GM12878 (cell line): ENCODE measurements around the gene LATS2. TPM values are rescaled to one million over a fixed set of nuclear protein-coding genes. Genes with fewer than 3 reads are reported as not detected.

Experiments
- ATAC-seq: fragments of 200-7000 bp; cut with Tn5 transposase; 3 replicates; pipeline ENCODE4 v1.9.1; 2020; ENCODE audit warnings: mild to moderate bottlenecking, moderate library complexity
- BruUV-seq: library from RNA; stranded (reverse); fragments of 400-500 nt; replicated peaks from 2 replicates; lab custom pipeline; 2021; lab: Mats Ljungman, UMichigan
- CTCF ChIA-PET: fragments of 300-600 bp; sonication (Branson Sonifier 250); formaldehyde crosslinking; extraction: SDS; loops from one replicate; lab custom pipeline; 2021; ENCODE audit warnings: inconsistent platforms; lab: Yijun Ruan, JAX
- POLR2A ChIA-PET: fragments of 350-600 bp; formaldehyde crosslinking; extraction: SDS; loops from one replicate; lab custom pipeline; 2021; ENCODE audit warnings: inconsistent platforms; lab: Charles Lee
- RAD21 ChIA-PET: fragments of 300-600 bp; sonication (Branson Sonifier 250); formaldehyde crosslinking; loops from one replicate; lab custom pipeline; 2023; ENCODE audit warnings: antibody characterized with exemption; ENCODE audit not compliant: unreplicated experiment; lab: Charles Lee
- SMC1A ChIA-PET: fragments of 300-600 bp; sonication (Branson Sonifier 250); formaldehyde crosslinking; loops from one replicate; lab custom pipeline; 2023; ENCODE audit not compliant: unreplicated experiment, uncharacterized antibody; lab: Charles Lee
- DNase-seq: peaks from one replicate; pipeline ENCODE4 v3.0.0-alpha.2; 2011; ENCODE audit warnings: low read depth, low spot score
- FAIRE-seq: peaks from 3 replicates; lab custom pipeline; 2011; peaks lifted over from hg19 to GRCh38; lab: Jason Lieb, UNC
- H2AFZ ChIP-seq: 2 replicates; pipeline ENCODE4 v1.6.0; 2011; ENCODE audit warnings: low read depth, low read length, control low read depth; ENCODE audit not compliant: control insufficient read depth
- H3K27ac ChIP-seq: 2 replicates; pipeline ENCODE4 v1.5.1; 2011; ENCODE audit warnings: control low read depth; ENCODE audit not compliant: control insufficient read depth, insufficient read depth
- H3K27me3 ChIP-seq, 2 experiments: replicated peaks in 1 of 2; 2 replicates each; pipeline versions ENCODE4 v1.6.0 to v1.6.1; 2011; ENCODE audit warnings: low read length in 1 of 2; ENCODE audit not compliant: control insufficient read depth in 2 of 2, insufficient read depth in 2 of 2
- H3K36me3 ChIP-seq, 2 experiments: 2 replicates each; pipeline ENCODE4 v1.5.1; 2011; ENCODE audit warnings: low read length in 1 of 2; ENCODE audit not compliant: control insufficient read depth in 2 of 2, insufficient read depth in 2 of 2
- H3K4me1 ChIP-seq: 2 replicates; pipeline ENCODE4 v1.6.1; 2011; ENCODE audit warnings: mild to moderate bottlenecking, low read length, moderate library complexity, mixed read lengths; ENCODE audit not compliant: control insufficient read depth, insufficient read depth
- H3K4me2 ChIP-seq: 2 replicates; pipeline ENCODE4 v1.6.0; 2011; ENCODE audit warnings: control low read depth; ENCODE audit not compliant: control insufficient read depth, insufficient read depth
- H3K4me3 ChIP-seq: fragments of 200-600 bp; sonication (generic); 2 replicates; pipeline ENCODE4 v1.5.1; 2016
- H3K79me2 ChIP-seq: 2 replicates; pipeline ENCODE4 v1.6.0; 2011; ENCODE audit warnings: low read length; ENCODE audit not compliant: control insufficient read depth, insufficient read depth
- H3K9ac ChIP-seq: 2 replicates; pipeline ENCODE4 v1.8.0; 2011; ENCODE audit warnings: low read length, control low read depth, mixed read lengths; ENCODE audit not compliant: control insufficient read depth, insufficient read depth
- H3K9me3 ChIP-seq: replicated peaks from 3 replicates; pipeline ENCODE4 v1.5.1; 2011; ENCODE audit warnings: mild to moderate bottlenecking, low read length; ENCODE audit not compliant: control insufficient read depth, insufficient read depth
- H4K20me1 ChIP-seq: 2 replicates; pipeline ENCODE4 v1.6.0; 2011; ENCODE audit not compliant: control insufficient read depth, insufficient read depth
- EP300 ChIP-seq, 2 experiments: fragments of 150-350 bp in 1 of 2; IDR thresholded peaks; 2 replicates each; pipeline ENCODE4 v1.6.1; 2011 to 2012; ENCODE audit warnings: low read depth in 2 of 2, low read length in 2 of 2, borderline replicate concordance in 1 of 2, improper control_type of control experiment in 1 of 2, inconsistent platforms in 1 of 2; ENCODE audit not compliant: control insufficient read depth in 1 of 2
- JUNB ChIP-seq: IDR thresholded peaks from 2 replicates; pipeline ENCODE4 v1.6.1; 2016; ENCODE audit warnings: antibody characterized with exemption, mild to moderate bottlenecking
- NFXL1 ChIP-seq: fragments of 450-650 bp; IDR thresholded peaks from 2 replicates; pipeline ENCODE4 v1.6.1; 2017; ENCODE audit warnings: antibody characterized with exemption, mild to moderate bottlenecking, borderline replicate concordance
- PAX8 ChIP-seq: fragments of 450-650 bp; IDR thresholded peaks from 2 replicates; pipeline ENCODE4 v1.6.1; 2017; ENCODE audit warnings: mild to moderate bottlenecking, moderate library complexity
- SREBF2 ChIP-seq: IDR thresholded peaks from 2 replicates; pipeline ENCODE4 v1.6.1; 2012; ENCODE audit warnings: mild to moderate bottlenecking, low read length
- STAT3 ChIP-seq: IDR thresholded peaks from 2 replicates; pipeline ENCODE4 v1.6.1; 2011; ENCODE audit warnings: low read depth, low read length, improper control_type of control experiment
- TCF3 ChIP-seq: IDR thresholded peaks from 2 replicates; pipeline ENCODE4 v1.6.1; 2012; ENCODE audit warnings: low read depth, mild to moderate bottlenecking, low read length, borderline replicate concordance; ENCODE audit not compliant: insufficient read depth
- ZZZ3 ChIP-seq: IDR thresholded peaks from 2 replicates; pipeline ENCODE4 v1.6.1; 2011; ENCODE audit warnings: low read depth; ENCODE audit not compliant: control insufficient read depth, insufficient read length
- WGBS: methylation state at CpG from one replicate; pipeline ENCODE4 v1.1.6; 2016; ENCODE audit warnings: low lambda C conversion rate; ENCODE audit not compliant: insufficient replicate concordance, insufficient coverage; ENCODE audit errors: missing lambda C conversion rate; 5-methylcytosine and 5-hydroxymethylcytosine counted together
- in situ Hi-C: fragments of 300-500 bp; cut with MboI; formaldehyde crosslinking; loops from 9 replicates; pipeline ENCODE4 v1.14.3; 2018; ENCODE audit warnings: mixed read lengths
- intact Hi-C: fragments of 100-400 bp; cut with micrococcal nuclease; formaldehyde crosslinking; loops from one replicate; pipeline ENCODE4 v1.14.2; 2022; ENCODE audit not compliant: unreplicated experiment
- polyA plus RNA-seq, 11 experiments: library from polyadenylated mRNA; depleted of rRNA in 4 of 11; unstranded in 6 of 11; stranded (reverse) in 5 of 11; fragments of >200 nt; fragmentation: Nextera tagmentation in 4 of 11; fragmentation: Illumina TruSeq in 1 of 11; extraction: Ambion mirVana in 4 of 11; extraction: Trizol in 1 of 11; gene quantifications; 1 replicate in 1 of 11; 2 replicates in 10 of 11; pipeline versions ENCODE4 v1.2.1 to v1.2.3, GENCODE V29; 2011 to 2016; ENCODE audit warnings: inconsistent platforms in 2 of 11, missing spikeins in 2 of 11, low read depth in 1 of 11
- total RNA-seq, 4 experiments: library from RNA; depleted of rRNA in 3 of 4; stranded (reverse); fragments of >200 nt in 3 of 4; fragmentation: Illumina TruSeq in 1 of 4; extraction: Trizol in 1 of 4; gene quantifications; 2 replicates each; pipeline versions ENCODE4 v1.2.1 to v1.2.3, GENCODE V29; 2013 to 2021
- TF ChIP-seq, protein P1 (sequence below): IDR thresholded peaks from 2 replicates; pipeline ENCODE4 v1.6.1; 2012; ENCODE audit warnings: low read length, inconsistent platforms
- TF ChIP-seq, protein P2 (sequence below): fragments of 450-650 bp; IDR thresholded peaks from 2 replicates; pipeline ENCODE4 v1.6.1; 2016; ENCODE audit warnings: mild to moderate bottlenecking, moderate library complexity, borderline replicate concordance

LATS2 gene
- total and polyA plus RNA-seq, 10 of the 15 experiments (the other 5 are each of a cell fraction or from before 2014, with no cell fraction given): 0.90 to 7.8 (median 2.0) TPM

DNA sequence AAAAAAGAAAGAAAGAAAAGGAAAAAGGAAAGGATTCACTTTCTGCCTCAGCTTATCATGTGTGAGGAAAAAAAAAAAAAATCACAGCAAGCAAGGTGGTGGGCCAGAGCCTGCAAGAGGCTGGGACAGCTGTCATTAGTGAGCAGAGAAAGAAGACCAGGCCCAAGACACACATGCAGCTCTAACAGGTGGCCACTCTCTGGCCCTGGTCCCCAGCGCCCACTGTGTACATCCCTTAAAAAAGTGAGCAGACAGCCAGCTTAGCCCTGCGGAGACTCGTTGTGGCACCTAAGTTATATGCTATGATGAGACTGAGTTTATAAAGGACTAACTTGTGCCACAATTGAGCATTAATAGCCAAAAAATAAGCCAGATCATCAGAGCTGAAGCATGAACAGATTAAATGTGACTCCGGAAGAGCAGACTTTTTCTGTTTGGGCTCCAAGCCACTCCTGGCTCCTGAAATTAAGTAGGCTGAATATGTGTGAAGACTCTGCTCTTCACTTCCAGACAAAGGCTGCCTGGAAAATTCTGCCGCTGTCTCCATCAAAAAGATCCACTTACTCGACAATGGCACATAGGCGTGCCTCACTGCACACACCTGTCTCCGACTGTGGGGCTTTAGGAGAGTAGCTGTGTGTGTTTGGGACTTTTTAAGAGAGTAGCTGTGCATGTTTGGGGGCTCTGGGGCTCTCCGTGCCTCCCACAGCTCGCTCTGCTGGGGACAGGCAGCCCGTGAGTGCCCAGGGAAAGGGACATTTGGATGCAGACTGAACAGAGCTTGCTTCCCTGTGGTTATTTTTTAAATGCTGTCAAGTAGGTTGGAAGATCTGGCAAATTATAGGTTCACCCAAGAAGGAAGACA, 55.0 kb downstream of the LATS2 start:
- Histone ChIP-seq H3K79me2 (no peaks in the 10 kb centered on the region), H3K4me2 (no peak overlapping the region), H3K4me3 (no peak overlapping the region), H3K9me3 (no peaks in the 10 kb centered on the region), H2AFZ (no peak overlapping the region), H3K9ac (no peak overlapping the region), H3K27me3 (no peaks in the 10 kb centered on the region), H4K20me1 (no peaks in the 10 kb centered on the region), H3K36me3 (no peaks in the 10 kb centered on the region), H3K27ac (no peak overlapping the region)
- FAIRE-seq: no peak
- DNase-seq: no peak
- no TSS peak for BruUV-seq
- ATAC-seq: no peak
- ChIA-PET CTCF (interaction anchor here (0.6 to 1.1 kb wide), 2 partner anchors 11 to 35 kb away, joined by 3 read pairs; no protein-coding TSS in a partner anchor), RAD21 (interaction anchor here (0.7 kb wide), 1 partner anchor 215 kb away, joined by 3 read pairs; no protein-coding TSS in a partner anchor), POLR2A (no interaction called here), SMC1A (no interaction called here)
- WGBS: 94% methylated on average over 11 of the region's 11 CpGs
- in situ Hi-C loops: no loop called here
- no peak for TF ChIP-seq EP300 (IDR thresholded peaks at IDR 0.05; ENCODE audit: borderline replicate concordance in 1 of 2, control insufficient read depth in 1 of 2, low read depth in 2 of 2, low read length in 2 of 2)
- TF ChIP-seq, protein P1, sequence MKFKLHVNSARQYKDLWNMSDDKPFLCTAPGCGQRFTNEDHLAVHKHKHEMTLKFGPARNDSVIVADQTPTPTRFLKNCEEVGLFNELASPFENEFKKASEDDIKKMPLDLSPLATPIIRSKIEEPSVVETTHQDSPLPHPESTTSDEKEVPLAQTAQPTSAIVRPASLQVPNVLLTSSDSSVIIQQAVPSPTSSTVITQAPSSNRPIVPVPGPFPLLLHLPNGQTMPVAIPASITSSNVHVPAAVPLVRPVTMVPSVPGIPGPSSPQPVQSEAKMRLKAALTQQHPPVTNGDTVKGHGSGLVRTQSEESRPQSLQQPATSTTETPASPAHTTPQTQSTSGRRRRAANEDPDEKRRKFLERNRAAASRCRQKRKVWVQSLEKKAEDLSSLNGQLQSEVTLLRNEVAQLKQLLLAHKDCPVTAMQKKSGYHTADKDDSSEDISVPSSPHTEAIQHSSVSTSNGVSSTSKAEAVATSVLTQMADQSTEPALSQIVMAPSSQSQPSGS: no peak
- TF ChIP-seq PAX8: no peak
- TF ChIP-seq, all 136 proteins: peak for 0
- intact Hi-C loops: no loop called here
- H3K4me1 ChIP-seq: no peaks in the 10 kb centered on the region; the same call in 1 of the 2 replicates

DNA sequence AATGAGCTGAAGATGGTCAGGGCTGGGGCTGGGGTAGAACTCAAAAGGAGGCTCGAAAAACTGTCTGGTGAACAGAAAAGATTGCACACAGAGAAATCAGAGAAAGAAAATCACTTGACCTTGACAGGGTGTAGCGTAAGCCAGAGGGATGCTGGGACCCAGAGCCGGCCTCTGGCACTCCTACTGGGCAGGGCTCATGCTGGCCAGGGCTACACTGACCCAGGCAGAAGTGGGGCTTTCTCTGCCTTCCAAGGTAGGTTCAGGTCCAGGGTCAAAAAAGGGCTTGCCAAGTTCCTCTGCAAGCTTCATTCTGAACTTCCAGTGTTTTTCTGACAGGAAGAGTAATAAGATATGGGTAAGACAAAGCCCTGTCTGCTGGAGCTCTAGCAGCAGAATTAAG, 56.2 kb downstream of the LATS2 start:
- no peak overlapping the region for H3K27ac ChIP-seq
- in situ Hi-C loops: no loop called here
- SMC1A ChIA-PET: no interaction called here
- no peaks in the 10 kb centered on the region for H3K9me3 ChIP-seq
- intact Hi-C loops: no loop called here
- no peak overlapping the region for H3K4me2 ChIP-seq
- no peaks in the 10 kb centered on the region for H3K79me2 ChIP-seq
- no peak overlapping the region for H3K9ac ChIP-seq
- WGBS: 73% methylated on average over 3 of the region's 3 CpGs
- DNase-seq: no peak
- H3K27me3 ChIP-seq: no peaks in the 10 kb centered on the region
- RAD21 ChIA-PET: no interaction called here
- CTCF ChIA-PET: no interaction called here
- no TSS peak for BruUV-seq
- ATAC-seq: no peak
- no peak for TF ChIP-seq TCF3
- TF ChIP-seq NFXL1: no peak
- TF ChIP-seq, protein P2, sequence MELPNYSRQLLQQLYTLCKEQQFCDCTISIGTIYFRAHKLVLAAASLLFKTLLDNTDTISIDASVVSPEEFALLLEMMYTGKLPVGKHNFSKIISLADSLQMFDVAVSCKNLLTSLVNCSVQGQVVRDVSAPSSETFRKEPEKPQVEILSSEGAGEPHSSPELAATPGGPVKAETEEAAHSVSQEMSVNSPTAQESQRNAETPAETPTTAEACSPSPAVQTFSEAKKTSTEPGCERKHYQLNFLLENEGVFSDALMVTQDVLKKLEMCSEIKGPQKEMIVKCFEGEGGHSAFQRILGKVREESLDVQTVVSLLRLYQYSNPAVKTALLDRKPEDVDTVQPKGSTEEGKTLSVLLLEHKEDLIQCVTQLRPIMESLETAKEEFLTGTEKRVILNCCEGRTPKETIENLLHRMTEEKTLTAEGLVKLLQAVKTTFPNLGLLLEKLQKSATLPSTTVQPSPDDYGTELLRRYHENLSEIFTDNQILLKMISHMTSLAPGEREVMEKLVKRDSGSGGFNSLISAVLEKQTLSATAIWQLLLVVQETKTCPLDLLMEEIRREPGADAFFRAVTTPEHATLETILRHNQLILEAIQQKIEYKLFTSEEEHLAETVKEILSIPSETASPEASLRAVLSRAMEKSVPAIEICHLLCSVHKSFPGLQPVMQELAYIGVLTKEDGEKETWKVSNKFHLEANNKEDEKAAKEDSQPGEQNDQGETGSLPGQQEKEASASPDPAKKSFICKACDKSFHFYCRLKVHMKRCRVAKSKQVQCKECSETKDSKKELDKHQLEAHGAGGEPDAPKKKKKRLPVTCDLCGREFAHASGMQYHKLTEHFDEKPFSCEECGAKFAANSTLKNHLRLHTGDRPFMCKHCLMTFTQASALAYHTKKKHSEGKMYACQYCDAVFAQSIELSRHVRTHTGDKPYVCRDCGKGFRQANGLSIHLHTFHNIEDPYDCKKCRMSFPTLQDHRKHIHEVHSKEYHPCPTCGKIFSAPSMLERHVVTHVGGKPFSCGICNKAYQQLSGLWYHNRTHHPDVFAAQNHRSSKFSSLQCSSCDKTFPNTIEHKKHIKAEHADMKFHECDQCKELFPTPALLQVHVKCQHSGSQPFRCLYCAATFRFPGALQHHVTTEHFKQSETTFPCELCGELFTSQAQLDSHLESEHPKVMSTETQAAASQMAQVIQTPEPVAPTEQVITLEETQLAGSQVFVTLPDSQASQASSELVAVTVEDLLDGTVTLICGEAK: no peak
- no peak for TF ChIP-seq STAT3
- TF ChIP-seq JUNB: no peak
- no peak for TF ChIP-seq SREBF2
- TF ChIP-seq ZZZ3: no peak
- H3K4me3 ChIP-seq: no peak overlapping the region
- H2AFZ ChIP-seq: no peak overlapping the region
- H3K36me3 ChIP-seq: no peaks in the 10 kb centered on the region
- H3K4me1 ChIP-seq: no peaks in the 10 kb centered on the region
- POLR2A ChIA-PET: no interaction called here
- no peaks in the 10 kb centered on the region for H4K20me1 ChIP-seq
- no peak for FAIRE-seq
